Stimulated activated CD8-positive, alpha-beta memory T cell treated with anti-CD3 and anti-CD28 coated beads, Interleukin-4, amount 100 ng/mL, for 1 hour (primary cell): ENCODE results near the gene MLANA.

Experiments used
- DNase-seq, 2 donors: peaks; one replicate each; pipeline ENCODE4 v3.0.0-alpha.2; 2020; ENCODE audit warnings: low read depth in 2 of 2, low spot score in 1 of 2

Gene MLANA, protein sequence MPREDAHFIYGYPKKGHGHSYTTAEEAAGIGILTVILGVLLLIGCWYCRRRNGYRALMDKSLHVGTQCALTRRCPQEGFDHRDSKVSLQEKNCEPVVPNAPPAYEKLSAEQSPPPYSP

DNA sequence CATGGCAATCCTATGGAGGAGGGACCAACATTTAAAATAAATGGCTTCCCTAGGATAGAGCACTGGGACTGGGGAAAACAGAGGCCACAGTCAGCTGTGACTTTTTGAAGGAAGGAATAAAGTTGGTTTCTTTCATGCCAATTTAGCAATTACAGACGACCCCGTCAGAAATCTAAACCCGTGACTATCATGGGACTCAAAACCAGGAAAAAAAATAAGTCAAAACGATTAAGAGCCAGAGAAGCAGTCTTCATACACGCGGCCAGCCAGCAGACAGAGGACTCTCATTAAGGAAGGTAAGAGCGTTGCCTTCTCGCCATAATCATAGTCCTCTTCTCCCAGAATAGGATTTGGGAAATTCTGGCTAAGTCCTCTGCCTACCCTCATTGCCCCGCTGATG is at the start of gene MLANA:
TSS of gene MLANA (plus strand) at position 249 of the 400 bp plus-strand sequence. CDS start 1,586 bp downstream, outside the sequence.
- DNase-seq, result no peak

DNA sequence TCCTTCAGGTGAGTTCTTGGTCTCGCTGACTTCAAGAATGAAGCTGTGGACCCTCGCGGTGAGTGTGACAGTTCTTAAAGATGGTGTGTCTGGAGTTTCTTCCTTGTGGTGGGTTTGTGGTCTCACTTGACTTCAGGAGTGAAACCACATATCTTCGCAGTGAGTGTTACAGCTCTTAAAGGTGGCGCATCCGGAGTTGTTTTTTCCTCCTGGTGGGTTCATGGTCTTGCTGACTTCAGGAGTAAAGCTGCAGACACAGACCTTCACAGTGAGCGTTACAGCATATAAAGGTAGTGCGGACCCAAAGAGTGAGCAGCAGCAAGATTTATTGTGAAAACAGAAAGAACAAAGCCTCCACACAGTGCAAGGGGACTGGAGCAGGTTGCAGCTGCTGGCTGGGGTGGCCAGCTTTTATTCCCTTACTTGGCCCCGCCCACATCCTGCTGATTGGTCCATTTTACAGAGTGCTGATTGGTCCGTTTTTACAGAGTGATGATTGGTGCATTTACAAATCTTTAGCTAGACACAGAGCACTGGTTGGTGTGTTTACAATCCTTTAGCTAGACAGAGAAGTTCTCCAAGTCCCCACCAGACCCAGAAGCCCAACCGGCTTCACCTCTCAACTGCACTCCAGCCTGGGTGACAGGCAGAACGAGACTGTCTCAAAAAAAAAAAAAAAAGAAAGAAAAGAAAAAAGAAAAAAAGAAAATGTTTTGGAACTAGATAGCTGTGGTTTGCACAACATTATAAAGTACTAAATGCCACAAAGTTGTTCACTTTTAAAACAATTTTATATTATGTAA is 48.7 kb upstream of the MLANA start:
- no peak for DNase-seq

DNA sequence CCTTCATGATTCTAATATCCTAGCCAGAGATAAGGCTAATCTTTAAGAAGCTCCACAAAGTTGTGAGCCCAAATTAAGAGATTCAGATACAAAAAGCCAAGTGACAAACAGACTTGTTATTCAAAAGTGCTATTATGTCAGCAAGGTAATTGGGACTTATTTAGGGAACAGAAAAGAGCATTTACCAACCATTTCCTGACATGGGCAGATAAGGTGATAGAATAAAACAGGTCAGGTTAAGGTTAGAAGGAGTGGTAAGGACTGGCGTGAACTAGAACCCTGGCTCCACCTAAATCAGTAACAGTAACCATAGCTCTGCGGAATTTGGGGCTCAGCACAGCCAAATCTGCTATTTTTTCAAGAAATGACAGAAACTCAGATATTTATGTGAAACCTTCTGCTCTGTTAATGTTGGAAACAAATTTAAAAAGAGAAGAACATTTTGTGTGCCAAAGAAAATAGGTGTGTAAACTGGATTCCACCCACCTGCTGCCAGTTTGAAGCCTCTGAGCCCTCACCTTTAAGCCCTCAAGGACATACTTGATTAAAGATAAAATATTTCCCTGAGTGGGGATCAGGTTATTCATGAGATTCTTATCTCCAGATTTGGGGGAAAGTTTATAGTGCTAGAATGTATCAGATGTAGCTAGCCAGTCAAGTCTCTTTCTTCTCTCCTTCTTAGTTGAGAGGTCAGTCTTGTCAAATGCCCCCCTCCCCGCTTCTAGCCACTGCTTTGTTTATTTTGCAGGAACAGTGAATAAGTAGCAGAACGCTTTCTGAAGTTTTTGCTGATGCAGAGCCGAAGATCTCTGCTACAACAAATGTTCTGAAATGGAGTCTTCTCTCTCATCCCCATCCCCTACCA is 47.5 kb upstream of the MLANA start:
- no peak for DNase-seq

DNA sequence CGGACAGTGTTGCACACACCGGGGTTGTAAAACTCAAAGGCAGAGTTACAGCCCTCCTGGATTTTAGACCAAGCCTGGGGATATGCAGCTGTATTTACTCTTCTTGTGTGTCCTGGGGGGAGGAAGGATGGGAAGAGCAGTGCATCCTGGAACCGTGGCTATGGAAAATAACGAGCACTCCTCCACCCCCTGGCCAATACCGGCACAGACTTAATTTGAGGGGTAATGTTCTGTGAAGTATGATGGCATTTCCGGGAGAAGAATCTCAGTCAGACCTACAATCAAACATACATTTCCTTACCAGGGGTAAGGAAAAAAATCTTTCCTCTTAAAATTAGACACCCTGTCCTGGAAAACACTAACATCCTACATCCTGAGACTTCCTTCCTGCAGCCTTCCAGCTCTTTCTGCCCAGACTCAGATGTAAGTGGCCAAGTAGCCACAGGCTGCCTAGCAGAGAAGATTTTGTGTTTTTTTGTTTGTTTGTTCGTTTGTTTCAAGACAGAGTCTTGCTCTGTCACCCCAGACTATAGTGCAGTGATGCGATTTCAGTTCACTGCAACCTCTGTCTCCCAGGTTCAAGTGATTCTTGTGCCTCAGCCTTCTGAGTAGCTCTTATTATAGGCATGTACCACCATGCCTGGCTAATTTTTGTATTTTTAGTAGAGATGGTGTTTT is 46.8 kb upstream of the MLANA start:
- no peak for DNase-seq

DNA sequence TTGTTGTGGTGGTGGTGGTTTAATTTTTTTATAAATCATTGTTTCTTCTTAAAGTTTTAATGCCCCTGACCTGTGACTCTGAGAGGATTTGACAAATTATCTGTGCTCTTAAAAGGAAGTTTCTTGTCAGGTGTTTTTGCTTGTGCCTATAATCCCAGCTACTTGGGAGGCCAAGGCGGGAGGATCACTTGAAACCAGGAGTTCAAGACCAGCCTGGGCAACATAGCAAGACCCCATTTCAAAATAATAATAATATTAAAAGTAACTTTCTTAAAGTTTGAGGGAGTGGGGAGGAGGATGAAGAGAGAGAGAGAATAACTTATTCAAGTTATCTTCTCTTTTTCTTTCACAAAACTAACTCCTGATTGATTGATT is 45.5 kb upstream of the MLANA start:
- no peak for DNase-seq

DNA sequence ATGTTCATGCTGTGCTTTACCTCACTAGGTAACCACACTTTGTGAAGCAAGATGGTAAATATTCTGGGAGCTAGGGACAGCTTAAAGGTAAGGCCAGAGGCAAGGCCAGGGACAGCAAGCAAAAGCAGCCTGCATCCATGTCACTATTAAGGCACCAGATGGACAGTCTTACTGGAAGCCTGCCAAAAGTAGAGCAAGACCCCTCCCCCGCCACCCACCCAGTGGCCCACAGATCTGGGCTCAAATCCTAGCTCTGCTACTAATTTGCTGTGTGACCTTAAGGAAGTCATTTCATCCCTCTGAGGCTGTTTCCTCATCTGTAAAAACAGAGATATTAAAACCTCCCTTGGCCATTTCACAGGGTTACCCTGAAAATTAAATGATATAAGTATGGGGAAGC is 44.6 kb upstream of the MLANA start:
- DNase-seq, result no peak

DNA sequence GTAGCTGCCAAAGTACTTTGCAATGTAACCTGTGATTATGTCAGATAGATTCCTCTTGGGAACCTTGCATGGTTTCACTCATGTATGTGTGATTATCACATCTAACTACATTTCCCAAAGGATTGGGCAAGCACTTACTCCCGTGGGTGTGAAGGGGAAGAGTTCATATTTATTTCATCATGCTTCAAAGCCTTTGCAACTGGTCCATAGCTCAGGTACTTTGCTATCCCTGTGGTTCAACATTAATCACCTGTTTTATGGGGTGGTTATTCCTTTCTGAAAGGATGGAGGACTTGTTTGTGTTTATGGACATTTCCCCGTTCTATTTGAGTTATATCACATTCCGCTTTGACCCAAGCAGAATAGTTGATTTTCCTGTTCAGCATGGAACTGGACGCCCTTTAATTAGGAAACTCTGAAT is 44.2 kb upstream of the MLANA start:
- no peak for DNase-seq

DNA sequence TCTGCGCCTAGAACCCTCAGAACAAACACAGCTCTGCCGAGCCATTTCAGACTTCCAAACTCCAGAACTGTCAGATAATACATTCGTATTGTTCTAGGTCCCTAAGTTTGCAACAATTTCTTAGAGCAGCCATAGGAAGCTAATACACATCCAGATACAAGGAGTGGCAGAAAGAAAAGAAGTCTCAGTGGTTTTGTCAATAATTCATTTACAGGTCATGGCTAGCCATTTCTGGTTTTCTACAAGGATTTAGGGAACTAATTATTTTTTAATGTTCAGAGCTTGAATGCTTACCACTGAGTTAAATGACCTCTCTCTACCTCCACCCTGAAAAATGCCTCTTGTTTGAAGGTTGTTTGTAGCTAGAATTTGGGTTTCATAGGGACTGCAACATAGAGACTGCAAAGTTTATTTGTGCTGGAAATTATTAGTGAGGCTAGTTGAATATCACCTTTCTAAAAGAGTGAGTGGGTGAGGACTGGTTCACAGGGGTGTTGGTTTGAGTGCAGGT is 42.3 kb upstream of the MLANA start:
- no peak for DNase-seq

DNA sequence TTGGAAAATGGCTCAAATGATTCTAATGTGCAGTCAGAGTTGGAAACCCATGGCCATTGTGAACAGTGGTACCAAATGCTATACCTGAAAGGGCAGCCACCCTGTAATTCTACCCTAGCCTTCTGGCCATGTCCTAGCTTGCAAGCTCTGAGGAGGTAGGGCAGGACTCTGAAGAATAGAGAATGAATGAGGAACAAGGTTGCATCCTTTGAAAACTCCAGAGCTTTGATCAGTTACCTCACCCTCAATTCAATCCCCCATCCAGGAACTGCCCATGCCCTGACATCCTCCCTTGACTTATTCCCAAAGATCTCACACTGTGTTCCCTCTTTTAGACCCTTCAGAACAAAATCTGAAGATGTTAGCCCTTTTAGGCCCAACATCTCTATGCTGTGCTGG is 40.0 kb upstream of the MLANA start:
- DNase-seq, result no peak

DNA sequence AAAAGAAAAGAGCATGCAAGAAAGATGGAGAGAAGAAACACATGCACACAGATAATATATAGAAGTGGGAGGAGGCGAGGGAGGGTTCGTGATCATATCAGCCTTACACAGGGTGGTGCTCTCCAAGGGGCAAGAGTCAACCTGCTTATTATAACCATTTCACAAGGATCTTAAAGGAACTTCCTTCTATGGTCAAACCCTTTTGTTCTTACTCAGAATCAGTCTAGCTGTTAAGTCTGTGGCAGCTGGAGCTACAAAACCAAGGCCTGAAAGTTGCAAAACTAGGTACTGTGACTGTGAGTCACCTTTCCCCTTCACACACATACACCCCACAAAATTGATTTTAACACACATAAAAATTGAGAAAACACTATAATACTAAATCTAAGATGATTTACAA is 39.2 kb upstream of the MLANA start:
- no peak for DNase-seq

DNA sequence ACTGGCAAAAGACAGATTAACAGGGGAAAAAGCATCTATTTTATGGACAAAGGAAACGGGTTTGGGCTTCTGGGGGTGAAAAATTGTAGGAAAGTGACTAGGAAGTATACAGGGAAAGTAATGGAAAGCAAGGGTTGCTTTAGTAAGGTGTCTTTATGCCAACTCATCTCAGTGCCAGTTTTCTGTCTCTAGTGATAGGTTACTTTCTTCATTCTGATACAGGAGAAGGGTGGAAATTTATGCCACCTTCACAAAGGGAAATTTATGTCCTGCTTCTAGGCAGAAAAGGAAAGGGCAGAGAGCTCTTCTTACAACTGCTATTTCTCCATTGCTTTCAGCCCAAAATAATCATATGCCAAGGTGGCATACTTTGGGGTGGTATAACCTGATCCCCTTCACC is 37.7 kb upstream of the MLANA start:
- no peak for DNase-seq

DNA sequence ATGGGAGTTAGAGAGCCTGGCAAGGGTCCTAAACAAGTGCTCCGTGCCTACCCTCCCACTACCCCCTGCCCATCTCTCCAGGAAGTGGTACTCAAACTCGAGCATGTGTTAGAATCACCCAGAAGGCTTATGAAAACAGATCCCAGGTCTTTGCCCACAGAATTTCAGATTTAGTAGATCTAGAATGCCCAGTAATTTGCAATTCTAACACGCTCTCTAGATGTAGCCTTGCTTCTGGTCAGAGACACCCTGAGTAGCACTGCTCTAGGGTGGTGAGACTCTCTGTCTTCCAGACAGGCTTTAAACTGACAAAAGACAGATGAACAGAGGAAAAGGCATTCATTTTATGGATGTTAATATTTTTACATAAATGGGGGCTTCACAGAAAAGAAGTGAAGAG is 37.1 kb upstream of the MLANA start:
- DNase-seq, result no peak

DNA sequence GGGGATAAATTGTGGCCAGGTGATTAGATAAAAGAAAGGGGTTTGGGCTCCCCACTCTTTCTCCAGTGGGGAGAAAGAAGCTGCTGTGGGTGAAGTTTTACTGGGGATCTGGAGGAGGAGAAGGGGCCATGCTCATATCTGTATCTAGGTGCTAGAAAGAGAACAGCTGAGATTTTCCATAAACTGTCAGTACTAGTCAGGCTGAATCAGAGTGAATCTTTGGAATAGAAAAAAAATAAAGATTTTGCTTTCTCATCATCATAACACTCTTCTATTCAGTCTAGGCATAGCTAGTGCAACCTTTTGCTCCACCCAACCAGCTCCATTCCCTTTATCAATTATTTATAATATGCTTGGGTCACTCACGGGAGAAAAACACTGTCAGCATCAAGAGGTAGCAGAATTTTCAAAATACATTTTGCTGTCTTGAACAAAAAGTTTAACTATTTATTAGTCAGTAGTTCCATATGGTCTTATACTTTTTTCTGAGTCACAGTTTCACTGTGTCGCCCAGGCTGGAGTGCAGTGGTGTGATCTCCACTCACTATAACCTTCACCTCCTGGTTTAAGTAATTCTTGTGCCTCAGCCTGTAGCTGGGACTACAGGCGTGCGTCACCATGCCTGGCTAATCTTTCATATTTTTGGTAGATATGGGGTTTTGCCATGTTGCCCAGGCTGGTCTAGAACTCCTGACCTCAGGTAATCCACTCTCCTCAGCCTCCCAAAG is 36.5 kb upstream of the MLANA start:
- no peak for DNase-seq

DNA sequence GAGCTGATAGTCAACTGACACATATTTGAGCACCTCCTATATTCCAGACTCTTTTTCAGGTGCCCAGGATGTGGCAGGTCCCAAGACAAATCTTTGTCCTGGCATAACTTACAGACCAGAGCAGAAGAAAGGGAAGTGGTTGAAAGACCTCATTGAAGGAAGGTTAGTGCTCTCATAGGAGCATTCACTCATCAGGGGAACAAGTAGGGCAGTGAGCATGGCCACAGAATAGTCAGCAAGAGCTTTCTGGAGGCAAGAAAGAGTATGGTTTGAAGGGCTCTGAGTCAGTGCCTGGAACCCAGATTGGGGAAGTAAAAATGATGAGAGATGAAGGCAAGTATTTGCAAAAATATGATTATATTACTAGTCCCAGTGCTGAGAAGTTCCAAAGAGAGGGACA is 32.8 kb upstream of the MLANA start:
- DNase-seq, result no peak

DNA sequence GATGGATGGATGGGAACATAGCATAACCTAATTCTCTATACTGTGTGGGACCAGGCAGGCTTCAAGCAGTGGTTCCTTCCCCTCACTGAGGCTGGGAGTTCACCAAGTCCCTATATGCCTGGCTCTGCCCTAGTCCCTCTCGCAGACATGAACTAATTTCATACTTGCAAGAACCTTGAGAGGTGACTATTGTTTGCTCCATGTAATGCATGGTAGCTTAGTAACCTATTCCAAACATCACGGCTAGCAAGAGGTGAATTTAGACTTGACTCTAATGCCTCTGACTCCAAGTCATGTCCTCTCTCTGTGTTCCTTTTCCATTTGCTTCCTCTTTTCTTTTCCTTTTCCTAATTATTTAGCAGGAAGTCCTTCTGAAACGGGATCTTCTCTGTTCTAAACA is 31.9 kb upstream of the MLANA start:
- DNase-seq, result no peak

DNA sequence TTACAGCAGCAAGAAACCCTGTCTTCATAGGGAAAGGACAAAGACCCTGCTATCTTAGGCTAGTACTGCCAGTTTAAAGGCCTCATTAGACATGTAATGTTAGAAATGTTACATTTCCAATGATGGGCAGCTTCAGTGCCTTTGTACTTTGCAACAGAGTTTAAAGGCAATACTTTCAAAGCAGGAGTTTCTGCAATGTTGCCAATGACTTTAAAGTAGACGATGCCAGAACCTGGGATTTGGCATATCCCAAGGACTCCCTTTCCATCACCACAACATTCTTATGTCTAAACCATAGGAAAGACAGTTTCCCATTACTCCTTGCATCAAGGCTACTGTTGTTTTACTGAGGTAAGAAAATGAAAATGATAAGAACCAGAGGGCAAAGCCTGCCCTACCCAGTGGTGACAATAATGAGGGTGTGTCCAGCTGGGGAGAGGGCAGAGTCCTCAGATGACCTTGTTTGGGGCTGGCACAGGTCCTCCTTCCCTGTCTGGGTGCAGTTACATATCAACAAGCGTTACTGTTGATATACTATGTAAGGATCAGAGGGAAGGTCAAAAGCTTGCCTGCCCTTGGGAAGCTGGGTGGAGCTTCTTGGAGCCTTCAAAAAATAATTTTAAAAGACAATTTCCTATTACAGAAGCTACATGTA is 27.5 kb upstream of the MLANA start:
- no peak for DNase-seq

DNA sequence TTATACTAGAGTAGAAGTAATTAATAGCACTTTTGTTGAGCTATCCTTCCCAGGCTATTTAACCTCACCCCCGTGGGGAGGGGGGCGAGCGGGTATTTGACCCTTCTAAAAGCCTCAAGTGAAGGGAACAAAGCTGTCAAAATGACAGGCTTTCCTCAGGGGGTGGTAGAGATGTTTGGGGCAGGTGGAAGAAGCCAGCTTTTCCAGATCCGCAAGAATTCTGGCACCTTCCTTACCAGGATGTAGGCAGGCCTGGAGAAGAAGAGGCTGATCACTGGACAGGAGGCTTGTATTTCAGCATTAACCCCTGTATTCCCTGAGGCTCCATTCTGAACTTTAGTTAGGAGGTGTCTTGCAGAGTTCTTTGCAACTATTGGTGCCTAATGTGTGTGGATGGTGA is 26.2 kb upstream of the MLANA start:
- DNase-seq, result no peak

DNA sequence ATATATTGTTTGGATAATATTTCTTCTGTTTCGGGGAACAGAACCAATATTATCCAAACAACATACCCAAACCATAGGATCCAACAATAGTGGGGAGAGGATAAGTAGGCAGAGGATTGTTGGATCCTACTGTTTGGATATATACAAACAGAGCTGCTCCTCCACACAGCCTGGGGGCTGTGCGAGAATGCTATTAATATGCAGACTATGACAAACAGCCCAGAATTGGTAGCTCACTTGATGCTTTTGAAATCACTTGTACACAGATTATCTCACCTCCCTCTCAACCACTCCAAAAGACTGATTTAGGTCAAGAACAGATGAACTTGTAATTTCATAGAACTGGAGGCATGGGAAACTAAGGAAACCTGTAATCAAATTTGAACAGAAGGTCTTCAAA is 24.4 kb upstream of the MLANA start:
- no peak for DNase-seq

DNA sequence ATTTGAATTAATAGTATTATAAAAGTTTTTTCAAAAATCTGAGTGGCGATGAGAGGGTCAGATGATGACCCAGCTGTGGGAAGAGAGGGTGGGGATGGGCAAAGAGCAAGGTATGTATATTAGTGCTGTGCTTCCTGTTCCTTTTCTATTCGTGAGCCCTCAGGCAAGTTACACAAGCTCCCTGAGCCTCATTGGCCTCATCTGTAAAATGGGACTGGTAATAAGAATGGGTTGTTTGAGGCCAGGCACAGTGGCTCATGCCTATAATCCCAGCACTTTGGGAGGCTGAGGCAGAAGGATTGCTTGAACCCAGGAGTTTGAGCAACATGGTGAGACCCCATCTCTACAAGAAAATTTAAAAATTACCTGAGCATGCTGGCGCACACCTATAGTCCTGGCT is 24.0 kb upstream of the MLANA start:
- DNase-seq, result no peak

DNA sequence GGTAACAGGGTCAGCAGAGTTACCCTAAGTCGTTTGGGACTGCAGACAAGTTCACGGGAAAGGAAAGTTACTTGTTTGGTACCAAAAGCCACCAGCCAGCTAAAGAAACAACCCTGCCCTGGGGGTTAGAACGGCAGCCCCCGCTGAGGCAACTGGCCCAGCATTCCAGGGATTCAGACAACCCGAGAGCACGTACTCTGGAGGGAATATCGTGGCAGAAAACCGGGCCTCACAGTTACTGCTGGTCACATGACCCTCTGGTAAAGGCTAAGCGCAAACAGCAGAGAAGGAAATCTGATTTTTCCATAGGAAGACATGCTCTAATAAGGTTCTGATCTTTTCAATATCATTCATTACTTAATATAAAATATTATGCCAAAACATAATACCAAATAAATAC is 22.5 kb upstream of the MLANA start:
- no peak for DNase-seq
